ENCODE data around the gene GRID1. TPM values are rescaled to one million over a fixed set of nuclear protein-coding genes. Genes with fewer than 3 reads are reported as not detected.

GRID1 gene
- total RNA-seq, 1 experiment from 2014 or later = 5.6 TPM

- Histone ChIP-seq H3K36me3 (ENCODE audit: control insufficient read depth in 1 of 2, insufficient read depth in 2 of 2, low read length in 2 of 2) (no peaks in the 10 kb centered on the region), H3K27me3 (ENCODE audit: insufficient read depth, low read length) (no peaks in the 10 kb centered on the region; the same call in 1 of the 2 replicates), H3K4me3 (replicated peaks in 1 of 2; ENCODE audit: low read depth in 1 of 2, low read length in 2 of 2) (no peak overlapping the region), H3K27ac (ENCODE audit: low read depth, low read length) (no peak overlapping the region), H3K9me2 (ENCODE audit: insufficient read depth) (no peaks in the 10 kb centered on the region), H4K20me1 (ENCODE audit: insufficient read depth) (no peaks in the 10 kb centered on the region), H3K4me2 (ENCODE audit: low read length) (no peak overlapping the region), H3K9me3 (ENCODE audit: control insufficient read depth in 1 of 2, insufficient read depth in 1 of 2, low read depth in 1 of 2, low read length in 2 of 2) (no peaks in the 10 kb centered on the region), H3K4me1 (ENCODE audit: control insufficient read depth in 1 of 2, insufficient read depth in 2 of 2, low read length in 2 of 2) (no peaks in the 10 kb centered on the region), H2AFZ (ENCODE audit: low read depth, low read length, poor library complexity, severe bottlenecking) (no peak overlapping the region), H3K79me2 (ENCODE audit: insufficient read depth, low read length) (no peaks in the 10 kb centered on the region), H3K9ac (ENCODE audit: low read length) (no peak overlapping the region)
- no TSS peak for BruUV-seq (replicated peaks)
- ChIA-PET RAD21 (ENCODE audit: low non-redundant PET in 1 of 2, low total read pairs in 2 of 2, uncharacterized antibody in 2 of 2, unreplicated experiment in 2 of 2) (no interaction called here), POLR2A (no interaction called here), CTCF (no interaction called here)
- intact Hi-C loops (cut with micrococcal nuclease) = no loop called here
- DNase-seq (ENCODE audit: low read depth, low spot score) (no peak), ATAC-seq (no peak)
- TF ChIP-seq MAX (IDR thresholded peaks at IDR 0.05) (no peak), CBX3 (IDR thresholded peaks at IDR 0.05; ENCODE audit: low read depth) (no peak), SIN3A (IDR thresholded peaks at IDR 0.05; ENCODE audit: low read depth) (no peak), SP1 (IDR thresholded peaks at IDR 0.05; ENCODE audit: low read depth) (no peak), YY1 (IDR thresholded peaks at IDR 0.05; ENCODE audit: extremely low read depth, insufficient replicate concordance, low read depth, low read length) (no peak), POLR2A (IDR thresholded peaks at IDR 0.05; ENCODE audit: borderline replicate concordance, extremely low read depth, insufficient read depth, insufficient read length) (no peak), EZH2phosphoT487 (IDR thresholded peaks at IDR 0.05; ENCODE audit: borderline replicate concordance) (no peak), JUND (IDR thresholded peaks at IDR 0.05) (no peak), ATF3 (IDR thresholded peaks at IDR 0.05) (no peak), EZH2 (IDR thresholded peaks at IDR 0.05) (no peak)
- TF ChIP-seq, protein P1, sequence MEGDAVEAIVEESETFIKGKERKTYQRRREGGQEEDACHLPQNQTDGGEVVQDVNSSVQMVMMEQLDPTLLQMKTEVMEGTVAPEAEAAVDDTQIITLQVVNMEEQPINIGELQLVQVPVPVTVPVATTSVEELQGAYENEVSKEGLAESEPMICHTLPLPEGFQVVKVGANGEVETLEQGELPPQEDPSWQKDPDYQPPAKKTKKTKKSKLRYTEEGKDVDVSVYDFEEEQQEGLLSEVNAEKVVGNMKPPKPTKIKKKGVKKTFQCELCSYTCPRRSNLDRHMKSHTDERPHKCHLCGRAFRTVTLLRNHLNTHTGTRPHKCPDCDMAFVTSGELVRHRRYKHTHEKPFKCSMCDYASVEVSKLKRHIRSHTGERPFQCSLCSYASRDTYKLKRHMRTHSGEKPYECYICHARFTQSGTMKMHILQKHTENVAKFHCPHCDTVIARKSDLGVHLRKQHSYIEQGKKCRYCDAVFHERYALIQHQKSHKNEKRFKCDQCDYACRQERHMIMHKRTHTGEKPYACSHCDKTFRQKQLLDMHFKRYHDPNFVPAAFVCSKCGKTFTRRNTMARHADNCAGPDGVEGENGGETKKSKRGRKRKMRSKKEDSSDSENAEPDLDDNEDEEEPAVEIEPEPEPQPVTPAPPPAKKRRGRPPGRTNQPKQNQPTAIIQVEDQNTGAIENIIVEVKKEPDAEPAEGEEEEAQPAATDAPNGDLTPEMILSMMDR (IDR thresholded peaks at IDR 0.05 in 2 of 3, conservative IDR thresholded peaks at IDR 0.05 in 1 of 3; ENCODE audit: borderline replicate concordance in 1 of 3, insufficient read depth in 1 of 3, low read depth in 2 of 3, low read length in 2 of 3) = no peak
Measured at GRCh38 chr10:86301971-86302370, 64.6 kb downstream of the GRID1 start.

All from HCT116 (cell line).